HG03520 (cell line): ENCODE data around the gene AMPD2.
"Not testable (repeated sequence)": the region's sequence is repeated elsewhere in the genome, so short reads cannot be mapped to it uniquely, and the experiment has no call there.

Source experiments
- ATAC-seq: cut with Tn5 transposase; IDR thresholded peaks from one replicate; pipeline ENCODE4 v1.9.1; 2021; ENCODE audit warnings: mild to moderate bottlenecking, moderate library complexity; ENCODE audit not compliant: unreplicated experiment

AMPD2 gene

GRCh38 chr1:109673861-109674260 lies 54.2 kb downstream of the AMPD2 start:
- not testable (repeated sequence) for ATAC-seq

GRCh38 chr1:109676683-109677381 lies 57.2 kb downstream of the AMPD2 start:
- ATAC-seq = not testable (repeated sequence)

GRCh38 chr1:109677459-109677858 lies 57.8 kb downstream of the AMPD2 start:
- no peak for ATAC-seq

- not testable (repeated sequence) for ATAC-seq
Measured at GRCh38 chr1:109678637-109679036, 59.0 kb downstream of the AMPD2 start.
